ENCODE measurements around the gene BCL7A.

- no peak for TF ChIP-seq REST (IDR thresholded peaks at IDR 0.05; ENCODE audit: insufficient read depth in 1 of 2, low read depth in 2 of 2, low read length in 2 of 2)
- TF ChIP-seq POLR2AphosphoS5 (IDR thresholded peaks at IDR 0.05; ENCODE audit: low read depth, low read length), result no peak
Measured at GRCh38 chr12:122067966-122068365, 46.3 kb downstream of the BCL7A start.
